ENCODE results near the gene LPP. TPM values are rescaled to one million over a fixed set of nuclear protein-coding genes. Genes with fewer than 3 reads are reported as not detected.

The LPP gene
- total RNA-seq, 1 donor from 2014 or later, result 26.3 TPM

DNA sequence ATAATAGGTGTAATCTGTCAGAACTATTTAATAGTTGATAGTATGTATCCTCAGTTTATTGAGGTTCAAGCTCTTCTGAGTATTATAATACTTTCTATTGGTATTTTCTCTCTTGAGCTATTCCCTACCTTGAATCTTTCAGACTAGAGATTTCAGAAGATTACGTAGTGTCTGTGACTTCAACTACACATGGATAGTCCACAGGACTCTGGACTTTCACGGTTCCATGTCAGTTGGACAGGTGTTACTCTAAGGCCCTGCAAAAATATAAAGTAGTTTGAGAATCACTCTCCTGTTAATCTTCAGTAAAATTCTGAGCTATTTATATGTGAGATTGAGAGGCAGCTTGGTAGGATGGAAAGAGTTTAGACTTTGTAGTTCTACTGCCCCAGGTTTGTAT is 664.3 kb downstream of the LPP start:
- no peak for DNase-seq (ENCODE audit: low read depth)

GRCh38 chr3:188819939-188820338 is 666.0 kb downstream of the LPP start:
- DNase-seq (ENCODE audit: low read depth), result no peak

- no peak for DNase-seq (ENCODE audit: low read depth)
Observed at GRCh38 chr3:188822004-188822403, 668.0 kb downstream of the LPP start.

DNA sequence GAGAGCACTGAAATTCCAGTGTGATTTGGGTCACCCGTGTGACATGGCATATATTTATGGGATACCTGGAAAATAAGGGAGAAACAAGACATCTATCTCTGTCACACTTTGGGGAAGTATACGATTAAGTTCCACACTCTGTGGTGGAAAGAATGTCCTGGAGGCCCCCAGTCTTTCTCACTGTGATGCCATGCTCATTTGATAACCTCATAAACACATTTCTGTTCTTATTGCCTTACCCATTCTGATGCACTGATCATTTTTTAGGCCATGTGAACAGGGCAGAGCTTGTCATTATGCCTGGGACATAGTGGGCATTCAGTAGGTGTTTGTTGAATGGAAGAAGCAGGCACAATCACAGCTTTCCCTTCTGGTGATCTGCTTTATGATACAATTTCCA is 668.5 kb downstream of the LPP start:
- no peak for DNase-seq (ENCODE audit: low read depth)

DNA sequence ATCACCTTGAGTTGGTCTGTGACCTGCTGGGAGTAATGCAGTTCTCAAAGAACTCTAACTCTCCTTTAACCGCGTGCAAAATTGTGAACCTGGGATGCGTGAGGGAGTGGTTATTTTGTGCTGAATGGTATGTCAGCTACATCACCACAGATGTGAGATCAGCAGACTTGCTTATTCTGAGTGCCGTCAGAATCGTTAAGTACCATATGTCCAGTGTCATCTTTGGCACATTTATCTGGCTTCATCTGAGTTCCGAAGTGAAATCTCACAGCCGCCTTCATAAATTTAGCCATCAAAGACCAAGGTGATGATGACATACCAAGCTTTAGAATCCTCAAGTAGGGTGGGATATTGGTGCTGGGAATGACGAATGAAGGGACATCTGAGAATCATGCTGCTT is 670.6 kb downstream of the LPP start:
- no peak for DNase-seq (ENCODE audit: low read depth)

- peak; percentile 24 for DNase-seq (ENCODE audit: low read depth)
Observed at GRCh38 chr3:188825901-188826300, 671.9 kb downstream of the LPP start.

GRCh38 chr3:188826574-188826973 is 672.6 kb downstream of the LPP start:
- DNase-seq (ENCODE audit: low read depth), result no peak

- DNase-seq (ENCODE audit: low read depth), result no peak
Observed at GRCh38 chr3:188827103-188827502, 673.1 kb downstream of the LPP start.

DNA sequence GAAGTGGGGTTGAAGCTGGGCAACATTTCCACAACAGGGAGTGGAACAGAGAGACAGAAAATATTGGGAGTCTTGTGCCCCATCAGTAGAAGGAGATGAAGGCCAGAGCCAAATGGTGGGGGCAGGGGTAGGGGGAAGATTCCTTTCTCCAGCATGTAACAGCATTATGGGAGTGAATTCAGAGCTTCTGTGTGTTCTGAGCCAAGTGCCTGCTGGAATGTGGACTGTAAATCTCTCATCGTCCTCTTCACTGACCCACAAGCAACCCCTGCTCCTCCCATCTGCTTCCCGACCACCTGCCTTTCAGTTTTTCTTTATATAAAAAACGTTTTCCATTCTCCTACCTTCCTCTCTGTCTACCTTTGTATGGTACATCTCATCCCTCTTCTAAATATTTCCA is 673.6 kb downstream of the LPP start:
- DNase-seq (ENCODE audit: low read depth), result peak; percentile 23

DNA sequence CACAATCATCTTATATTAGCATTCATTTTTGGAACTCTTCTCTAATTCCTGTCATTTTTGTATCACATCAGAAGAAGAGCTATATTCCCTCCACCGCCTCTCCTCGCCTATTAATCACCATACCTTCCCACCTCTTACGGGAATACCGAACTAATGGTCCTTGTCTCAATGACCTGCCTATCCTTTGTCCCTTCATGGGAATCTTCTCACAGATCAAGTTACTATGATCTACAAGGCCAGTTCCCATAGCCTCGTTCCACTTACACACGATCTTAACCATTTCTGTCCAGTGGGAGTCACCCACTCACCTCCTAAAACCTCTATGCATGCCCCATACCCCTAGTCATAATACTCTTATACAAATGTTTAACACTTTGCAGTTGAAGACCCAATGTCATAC is 675.2 kb downstream of the LPP start:
- no peak for DNase-seq (ENCODE audit: low read depth)

GRCh38 chr3:188829576-188829975 is 675.6 kb downstream of the LPP start:
- DNase-seq (ENCODE audit: low read depth), result no peak

- DNase-seq (ENCODE audit: low read depth), result no peak
Observed at GRCh38 chr3:188830893-188831292, 676.9 kb downstream of the LPP start.

DNA sequence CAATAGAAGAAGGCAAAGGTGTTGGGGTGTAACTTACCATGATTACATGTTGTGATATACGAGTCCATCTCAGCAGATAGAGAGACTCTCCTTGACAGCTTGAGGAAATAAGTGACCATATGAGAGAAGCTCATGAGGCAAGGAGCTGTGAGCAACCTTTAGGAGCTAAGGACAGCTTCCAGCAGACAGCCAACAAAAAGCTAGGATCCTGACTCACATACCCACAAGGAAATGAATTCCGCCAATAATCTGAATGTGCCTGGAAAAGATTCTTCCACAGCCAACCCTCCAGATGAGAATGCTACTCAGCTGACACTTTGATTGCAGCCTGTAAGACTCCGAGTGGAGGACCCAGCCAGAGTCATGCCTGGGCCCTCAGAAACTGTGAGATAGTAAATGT is 678.2 kb downstream of the LPP start:
- no peak for DNase-seq (ENCODE audit: low read depth)

GRCh38 chr3:188832961-188833721 is 679.2 kb downstream of the LPP start:
- DNase-seq (ENCODE audit: low read depth), result no peak

DNA sequence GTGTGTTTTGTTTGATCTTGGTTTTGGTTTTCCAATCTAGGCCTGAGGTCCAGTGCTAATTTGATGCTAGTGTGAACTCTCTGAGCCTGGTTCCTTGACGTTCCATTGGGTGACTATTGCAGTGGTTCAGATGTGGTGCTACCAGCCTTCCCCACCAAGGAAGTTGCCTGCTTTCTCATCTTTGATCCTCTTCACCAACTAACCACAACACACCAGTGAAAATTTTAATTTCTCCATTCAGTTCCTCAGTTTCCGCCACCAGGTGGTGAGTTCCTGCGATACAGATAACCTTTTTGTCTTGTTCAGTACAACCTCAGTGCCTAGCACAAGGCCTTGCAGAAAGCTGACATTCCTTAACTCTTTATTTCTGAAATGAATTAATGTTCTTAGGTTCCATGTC is 680.4 kb downstream of the LPP start:
- DNase-seq (ENCODE audit: low read depth), result no peak

GRCh38 chr3:188839187-188839695 is 685.3 kb downstream of the LPP start:
- DNase-seq (ENCODE audit: low read depth), result no peak

DNA sequence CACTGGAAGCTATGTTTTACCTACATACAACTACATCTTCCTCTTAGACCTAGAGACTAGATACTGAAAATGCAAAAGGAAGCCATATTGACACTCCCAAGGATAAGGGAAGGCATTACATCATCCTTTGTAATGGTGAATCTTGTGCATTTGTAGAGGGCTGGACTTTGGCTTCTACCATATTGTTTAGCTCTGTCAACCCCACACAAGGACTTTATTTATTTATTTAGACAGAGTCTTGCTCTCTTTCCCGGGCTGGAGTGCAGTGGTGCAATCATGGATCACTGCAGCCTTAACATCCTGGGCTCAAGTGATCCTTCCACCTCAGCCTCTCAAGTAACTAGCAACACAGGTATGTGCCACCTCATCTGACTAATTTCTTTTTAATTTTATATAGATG is 686.3 kb downstream of the LPP start:
- DNase-seq (ENCODE audit: low read depth), result no peak

DNA sequence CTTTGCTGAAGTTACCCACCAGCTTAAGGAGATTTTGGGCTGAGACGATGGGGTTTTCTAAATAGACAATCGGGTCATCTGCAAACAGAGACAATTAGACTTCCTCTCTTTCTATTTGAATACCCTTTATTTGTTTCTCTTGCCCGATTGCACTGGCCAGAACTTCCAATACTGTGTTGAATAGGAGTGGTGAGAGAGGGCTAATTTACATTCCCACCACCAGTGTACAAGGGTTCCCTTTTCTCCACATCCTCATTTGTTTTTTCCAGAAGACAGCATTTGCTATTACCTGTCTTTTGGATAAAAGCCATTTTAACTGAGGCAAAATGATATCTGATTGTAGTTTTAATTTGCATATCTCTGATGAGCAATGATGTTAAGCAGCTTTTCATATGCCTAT is 687.9 kb downstream of the LPP start:
- no peak for DNase-seq (ENCODE audit: low read depth)

- DNase-seq (ENCODE audit: low read depth), result no peak
Observed at GRCh38 chr3:188842639-188843038, 688.7 kb downstream of the LPP start.

DNA sequence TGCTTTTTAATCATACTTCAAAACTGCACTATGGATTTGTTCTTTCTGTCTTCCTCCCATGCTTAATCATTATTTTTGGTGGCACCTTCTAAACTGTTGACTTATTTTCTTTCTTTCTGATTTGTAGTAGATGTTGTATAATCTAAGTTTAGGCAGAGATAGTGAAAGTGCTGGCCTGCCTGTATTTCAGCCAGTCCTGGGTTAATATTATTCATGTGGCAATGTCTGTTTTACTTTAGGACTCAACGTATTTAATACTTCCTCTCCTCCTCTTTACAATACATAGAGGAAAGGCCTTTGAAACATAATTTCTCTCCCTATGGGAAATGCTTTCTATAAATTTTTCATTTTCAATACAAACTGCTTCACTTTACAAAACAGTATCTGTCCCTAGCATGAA is 690.1 kb downstream of the LPP start:
- DNase-seq (ENCODE audit: low read depth), result no peak

- DNase-seq (ENCODE audit: low read depth), result no peak
Observed at GRCh38 chr3:188845514-188845913, 691.6 kb downstream of the LPP start.

GRCh38 chr3:188848947-188849346 is 695.0 kb downstream of the LPP start:
- no peak for DNase-seq (ENCODE audit: low read depth)

All from myocyte (in vitro differentiated cells).